Thoracic aorta (tissue), 2 donors: ENCODE results near the gene ZNF329. TPM values are rescaled to one million over a fixed set of nuclear protein-coding genes. Genes with fewer than 3 reads are reported as not detected.

Experiments used
- ATAC-seq: fragments of 150-250 bp; one replicate; pipeline ENCODE4 v1.8.0; 2017; ENCODE audit warnings: low read depth; ENCODE audit not compliant: insufficient number of reproducible peaks, low FRiP score
- DNase-seq: peaks from one replicate; pipeline ENCODE4 v3.0.0-alpha.2; 2020; ENCODE audit warnings: low spot score
- H3K27ac ChIP-seq, 2 donors: fragments of 200-600 bp; sonication (generic); 1 replicate in 1 of 2; 2 replicates in 1 of 2; pipeline ENCODE4 v1.5.1; 2016; ENCODE audit warnings: mild to moderate bottlenecking in 2 of 2, moderate library complexity in 2 of 2
- H3K27me3 ChIP-seq: fragments of 200-600 bp; sonication (generic); replicated peaks from 2 replicates; pipeline ENCODE4 v1.6.0; 2016; ENCODE audit warnings: mild to moderate bottlenecking; ENCODE audit not compliant: insufficient read depth
- H3K36me3 ChIP-seq: fragments of 200-600 bp; sonication (generic); one replicate; pipeline ENCODE4 v1.5.1; 2016
- H3K4me1 ChIP-seq, 2 donors: fragments of 200-600 bp; sonication (generic); 1 replicate in 1 of 2; 2 replicates in 1 of 2; pipeline versions ENCODE4 v1.5.1 to v1.6.0; 2016; ENCODE audit warnings: low read depth in 2 of 2, mild to moderate bottlenecking in 1 of 2; ENCODE audit not compliant: control insufficient read depth in 1 of 2
- H3K4me3 ChIP-seq: fragments of 200-600 bp; sonication (generic); 2 replicates; pipeline ENCODE4 v1.5.1; 2016; ENCODE audit warnings: mild to moderate bottlenecking
- H3K9me3 ChIP-seq: fragments of 200-600 bp; sonication (generic); 2 replicates; pipeline ENCODE4 v1.5.1; 2016
- total RNA-seq, 2 donors: library from RNA; depleted of rRNA; stranded (reverse); fragments of >200 nt; gene quantifications; one replicate each; pipeline versions ENCODE4 v1.1.0 to v1.2.3, GENCODE V29; 2016
- TF ChIP-seq, protein P1 (sequence below): fragments of 200-600 bp; sonication (generic); IDR thresholded peaks from one replicate; pipeline ENCODE4 v1.5.1; 2019; ENCODE audit warnings: antibody characterized with exemption

Gene ZNF329
- total RNA-seq, 2 donors from 2014 or later: 6.8 to 10.6 TPM

DNA sequence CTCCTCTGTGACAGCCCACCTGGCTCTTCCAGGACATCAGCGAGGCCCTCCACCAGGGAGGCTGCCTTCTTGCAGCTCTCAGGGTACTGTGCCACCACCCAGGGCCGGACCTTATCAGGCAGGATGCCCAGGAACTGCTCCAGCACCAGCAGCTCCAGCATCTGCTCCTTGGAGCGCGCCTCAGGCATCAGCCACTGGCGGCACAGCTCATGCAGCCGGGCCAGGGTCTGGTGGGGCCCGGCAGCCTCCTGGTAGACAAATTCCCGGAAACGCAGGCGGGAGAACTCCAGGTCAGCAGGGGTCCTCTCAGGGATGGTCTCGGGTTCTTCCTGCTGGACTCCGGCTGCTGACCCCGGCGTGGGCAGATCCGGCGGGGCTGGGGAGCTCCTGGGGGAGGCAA lies 60.7 kb downstream of the ZNF329 start:
- no peaks in the 10 kb centered on the region for H3K4me1 ChIP-seq
- H3K9me3 ChIP-seq: peaks cover 33% of the 10 kb centered on the region
- TF ChIP-seq, protein P1, sequence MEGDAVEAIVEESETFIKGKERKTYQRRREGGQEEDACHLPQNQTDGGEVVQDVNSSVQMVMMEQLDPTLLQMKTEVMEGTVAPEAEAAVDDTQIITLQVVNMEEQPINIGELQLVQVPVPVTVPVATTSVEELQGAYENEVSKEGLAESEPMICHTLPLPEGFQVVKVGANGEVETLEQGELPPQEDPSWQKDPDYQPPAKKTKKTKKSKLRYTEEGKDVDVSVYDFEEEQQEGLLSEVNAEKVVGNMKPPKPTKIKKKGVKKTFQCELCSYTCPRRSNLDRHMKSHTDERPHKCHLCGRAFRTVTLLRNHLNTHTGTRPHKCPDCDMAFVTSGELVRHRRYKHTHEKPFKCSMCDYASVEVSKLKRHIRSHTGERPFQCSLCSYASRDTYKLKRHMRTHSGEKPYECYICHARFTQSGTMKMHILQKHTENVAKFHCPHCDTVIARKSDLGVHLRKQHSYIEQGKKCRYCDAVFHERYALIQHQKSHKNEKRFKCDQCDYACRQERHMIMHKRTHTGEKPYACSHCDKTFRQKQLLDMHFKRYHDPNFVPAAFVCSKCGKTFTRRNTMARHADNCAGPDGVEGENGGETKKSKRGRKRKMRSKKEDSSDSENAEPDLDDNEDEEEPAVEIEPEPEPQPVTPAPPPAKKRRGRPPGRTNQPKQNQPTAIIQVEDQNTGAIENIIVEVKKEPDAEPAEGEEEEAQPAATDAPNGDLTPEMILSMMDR: no peak

DNA sequence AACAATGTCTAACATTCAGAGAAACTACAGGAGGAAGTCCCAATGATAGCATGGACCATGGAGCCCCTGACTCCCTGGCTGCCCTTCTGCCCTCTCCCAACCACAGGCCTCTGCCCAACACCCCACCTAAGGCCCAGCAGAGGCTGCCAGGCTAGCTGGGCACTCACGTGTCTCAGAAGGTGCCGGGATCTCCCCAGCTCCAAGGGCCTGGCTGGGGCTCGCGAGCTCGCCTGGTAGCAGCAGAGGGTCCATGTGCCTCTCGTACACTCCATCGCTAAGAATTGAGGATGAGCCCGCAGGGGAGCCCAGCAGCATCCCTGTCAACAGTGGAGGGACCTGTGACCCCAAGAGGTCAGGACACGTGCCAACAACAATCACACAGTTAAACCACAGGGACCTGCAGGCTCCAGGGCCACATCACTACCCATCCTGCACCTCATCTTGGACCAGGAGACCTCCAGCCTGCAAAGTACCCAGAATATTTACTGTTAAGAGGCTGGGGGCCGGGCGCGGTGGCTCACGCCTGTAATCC lies 62.0 kb downstream of the ZNF329 start:
- DNase-seq (no peak), ATAC-seq (no peak)
- TF ChIP-seq, protein P1: no peak
- H3K9me3 ChIP-seq: peaks cover 45% of the 10 kb centered on the region
- H3K4me1 ChIP-seq: no peaks in the 10 kb centered on the region
- no peak overlapping the region for H3K27ac ChIP-seq
- H3K36me3 ChIP-seq: peaks cover 55% of the 10 kb centered on the region
- H3K4me3 ChIP-seq: no peak overlapping the region
- H3K27me3 ChIP-seq: no peaks in the 10 kb centered on the region

More for the DNA sequence above, 60.7 kb downstream of the ZNF329 start:
- Histone ChIP-seq H3K36me3 (peaks cover 42% of the 10 kb centered on the region), H3K27me3 (no peaks in the 10 kb centered on the region), H3K4me3 (no peak overlapping the region), H3K27ac (no peak overlapping the region)
- ATAC-seq: no peak
- DNase-seq: no peak

DNA sequence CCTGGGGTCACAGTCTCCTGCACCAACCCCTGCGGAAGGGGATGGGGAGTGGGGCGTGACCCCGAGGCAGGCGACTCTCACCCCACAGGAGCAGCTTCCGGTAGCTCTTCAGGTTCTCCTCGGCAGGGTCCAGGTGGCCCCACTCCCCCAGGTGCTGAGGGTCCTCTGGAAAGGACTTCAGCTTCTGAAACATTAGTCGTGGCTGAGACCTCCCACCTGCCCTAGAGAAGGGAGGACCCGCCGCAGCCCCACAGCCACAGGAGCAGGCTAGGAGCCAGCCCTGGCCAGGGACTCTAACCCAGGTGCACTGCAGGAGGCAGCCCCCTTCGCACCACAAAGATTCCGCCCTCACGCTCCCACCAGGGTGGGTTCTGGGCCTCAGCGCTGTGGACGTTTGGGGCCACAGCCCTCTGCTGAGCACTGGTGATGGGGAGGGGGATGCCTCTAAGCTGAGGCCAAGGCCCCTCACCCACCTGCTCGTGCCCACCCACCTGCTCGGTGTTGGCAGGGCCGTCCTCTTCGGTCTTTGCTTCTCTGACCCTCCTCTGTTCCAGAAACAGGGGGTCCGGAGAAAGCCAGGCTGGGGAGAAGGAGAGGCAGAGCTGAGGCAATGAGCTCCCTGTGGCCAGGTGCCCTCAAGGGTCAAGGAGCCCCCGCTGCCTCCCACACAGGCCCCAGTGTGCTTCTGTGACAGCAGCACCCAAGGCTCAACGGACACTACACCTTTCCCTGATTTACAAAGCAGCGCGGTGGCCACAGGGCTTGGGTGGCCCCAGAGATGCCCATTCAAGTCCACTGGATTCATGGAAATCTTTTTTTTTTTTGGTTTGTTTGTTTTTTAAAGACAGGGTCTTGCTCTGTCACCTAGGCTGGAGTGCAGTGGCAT lies 63.5 kb downstream of the ZNF329 start:
- H3K27me3 ChIP-seq: no peaks in the 10 kb centered on the region
- peaks cover 59% of the 10 kb centered on the region for H3K36me3 ChIP-seq
- DNase-seq (no peak), ATAC-seq (no peak)
- no peaks in the 10 kb centered on the region for H3K4me1 ChIP-seq
- H3K27ac ChIP-seq: no peak overlapping the region
- peaks cover 54% of the 10 kb centered on the region for H3K9me3 ChIP-seq
- TF ChIP-seq, protein P1: no peak
- no peak overlapping the region for H3K4me3 ChIP-seq

DNA sequence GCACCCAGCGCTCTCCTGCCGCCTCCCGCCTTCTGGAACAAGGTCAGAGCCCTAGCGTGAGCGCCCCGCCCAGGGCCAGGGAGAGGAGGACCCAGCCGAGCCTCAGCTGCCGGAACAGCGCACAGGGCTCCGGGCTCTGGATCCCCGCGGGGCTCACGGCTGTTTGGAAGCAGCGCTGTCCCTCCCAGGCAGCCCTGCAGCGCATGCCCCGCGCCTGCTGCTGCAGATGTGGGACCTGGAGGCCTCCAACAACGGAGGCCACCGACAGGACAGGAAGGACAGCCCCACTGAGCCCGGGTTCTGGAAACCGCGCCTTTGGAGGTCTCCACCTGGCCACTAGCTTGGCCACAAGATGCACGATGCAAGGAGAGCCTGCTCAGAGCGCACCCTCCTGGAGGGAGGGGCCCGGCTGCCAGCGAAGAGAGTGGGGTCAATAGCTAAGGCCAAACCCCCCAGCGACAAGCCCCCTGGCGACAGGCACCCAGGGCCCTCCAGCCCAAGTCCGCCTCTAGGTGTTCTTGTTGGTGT lies 65.2 kb downstream of the ZNF329 start:
- DNase-seq (no peak), ATAC-seq (no peak)
- Histone ChIP-seq H3K36me3 (peaks cover 59% of the 10 kb centered on the region), H3K4me1 (no peaks in the 10 kb centered on the region), H3K4me3 (no peak overlapping the region), H3K9me3 (peaks cover 59% of the 10 kb centered on the region), H3K27ac (no peak overlapping the region), H3K27me3 (no peaks in the 10 kb centered on the region)
- TF ChIP-seq, protein P1: no peak

GRCh38 chr19:58084596-58085347 lies 65.8 kb downstream of the ZNF329 start:
- Histone ChIP-seq H3K9me3 (peaks cover 65% of the 10 kb centered on the region), H3K4me3 (no peak overlapping the region), H3K27me3 (no peaks in the 10 kb centered on the region), H3K4me1 (no peaks in the 10 kb centered on the region), H3K27ac (no peak overlapping the region), H3K36me3 (peaks cover 59% of the 10 kb centered on the region)
- TF ChIP-seq, protein P1: no peak
- no peak for ATAC-seq
- no peak for DNase-seq
